Fibroblast of pulmonary artery (primary cell): Measurements from ENCODE around the gene MTERF4.

Source experiments
- DNase-seq: peaks from one replicate; pipeline ENCODE4 v3.0.0-alpha.2; 2010; ENCODE audit warnings: low read depth
- H3K4me3 ChIP-seq: replicated peaks from 2 replicates; pipeline ENCODE4 v1.5.1; 2011; ENCODE audit warnings: low read depth, mild to moderate bottlenecking, control low read depth, low read length, moderate library complexity
- CTCF ChIP-seq: IDR thresholded peaks from 2 replicates; pipeline ENCODE4 v1.5.1; 2011; ENCODE audit warnings: mild to moderate bottlenecking, control low read depth, low read length, inconsistent platforms; ENCODE audit errors: missing control alignments

The MTERF4 gene

GRCh38 chr2:241088376-241088775, 13.7 kb downstream of the MTERF4 start:
- TF ChIP-seq CTCF = no peak
- no peak overlapping the region for H3K4me3 ChIP-seq
- no peak for DNase-seq

- TF ChIP-seq CTCF = no peak
- H3K4me3 ChIP-seq = no peak overlapping the region
- DNase-seq = no peak
Observed at GRCh38 chr2:241087420-241088268, 14.4 kb downstream of the MTERF4 start.

GRCh38 chr2:241084856-241085444, 17.1 kb downstream of the MTERF4 start:
- DNase-seq = no peak
- no peak overlapping the region for H3K4me3 ChIP-seq
- TF ChIP-seq CTCF = no peak

GRCh38 chr2:241083091-241083415, 19.0 kb downstream of the MTERF4 start:
- H3K4me3 ChIP-seq = no peak overlapping the region
- TF ChIP-seq CTCF = no peak
- no peak for DNase-seq

- DNase-seq = no peak
- TF ChIP-seq CTCF = no peak
- H3K4me3 ChIP-seq = no peak overlapping the region
Observed at GRCh38 chr2:241082341-241083090, 19.6 kb downstream of the MTERF4 start.

- TF ChIP-seq CTCF = no peak
- no peak for DNase-seq
- no peak overlapping the region for H3K4me3 ChIP-seq
Observed at GRCh38 chr2:241081643-241082340, 20.3 kb downstream of the MTERF4 start.
